ENCODE results near the gene RAB31. TPM values are rescaled to one million over a fixed set of nuclear protein-coding genes. Genes with fewer than 3 reads are reported as not detected.
A peak's percentile ranks its signal among the peaks of the same experiment; 100 is the strongest.

Gene RAB31
- total RNA-seq, 1 experiment from 2014 or later = 6.1 TPM

- POLR2A ChIA-PET (ENCODE audit: low non-redundant PET) = no interaction called here
- H3K27me3 ChIP-seq (replicated peaks; ENCODE audit: insufficient read depth, low read depth, low read length, poor library complexity) = no peaks in the 10 kb centered on the region
Measured at GRCh38 chr18:9846162-9846925, 138.2 kb downstream of the RAB31 start.

DNA sequence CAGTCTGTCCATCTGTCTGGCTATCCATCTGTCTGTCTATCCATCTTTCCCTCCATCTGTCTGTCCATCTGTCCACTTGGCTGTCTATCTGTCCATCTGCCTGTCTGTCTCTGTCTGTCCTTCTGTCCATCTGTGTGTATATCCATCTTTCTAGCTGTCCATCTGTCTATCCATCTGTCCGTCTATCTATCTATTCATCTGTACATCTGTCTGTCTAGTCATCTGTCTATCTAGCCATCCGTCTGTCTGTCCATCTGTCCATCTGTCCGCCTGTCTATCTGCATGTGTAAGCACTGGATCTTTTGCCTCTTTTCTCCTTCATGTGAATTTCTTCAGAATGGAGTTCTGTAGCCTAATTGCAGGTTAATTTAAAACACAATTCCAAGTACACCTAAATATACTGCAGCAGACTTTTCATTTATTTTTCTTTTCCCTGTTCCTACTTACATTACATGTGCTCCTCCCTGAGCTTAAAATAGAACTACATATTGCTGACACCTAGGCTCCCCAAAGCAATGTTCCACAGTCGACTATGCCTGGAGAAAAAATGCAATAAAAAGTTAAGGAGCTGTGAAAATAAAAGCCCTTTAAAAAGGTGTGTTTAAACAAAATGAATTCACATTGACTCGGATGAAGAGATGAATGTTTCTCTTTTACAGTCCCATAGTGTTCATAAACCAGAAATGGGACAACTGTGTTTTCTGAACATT is 140.2 kb downstream of the RAB31 start:
- CTCF ChIA-PET = no interaction called here
- peaks cover 29% of the 10 kb centered on the region for H3K4me1 ChIP-seq (ENCODE audit: insufficient read depth, low read length, poor library complexity, severe bottlenecking)
- no TSS peak for BruUV-seq (replicated peaks)
- no peaks in the 10 kb centered on the region for H3K36me3 ChIP-seq (ENCODE audit: insufficient read depth, low read length, poor library complexity, severe bottlenecking)
- peaks cover 9% of the 10 kb centered on the region for H3K9me3 ChIP-seq (ENCODE audit: low read depth, low read length, poor library complexity, severe bottlenecking)
- H3K27me3 ChIP-seq (replicated peaks; ENCODE audit: insufficient read depth, low read depth, low read length, poor library complexity) = no peaks in the 10 kb centered on the region
- no peak overlapping the region for H3K4me3 ChIP-seq (ENCODE audit: low read depth, low read length, poor library complexity, severe bottlenecking)
- H3K27ac ChIP-seq (ENCODE audit: low read depth, low read length, poor library complexity, severe bottlenecking) = peak overlapping the region; percentile 73
- TF ChIP-seq CTCF (conservative IDR thresholded peaks at IDR 0.05; ENCODE audit: low read depth, low read length) (no peak), EZH2 (IDR thresholded peaks at IDR 0.05; ENCODE audit: borderline replicate concordance, low read depth, low read length, poor library complexity, severe bottlenecking) (no peak)
- intact Hi-C loops (cut with micrococcal nuclease; ENCODE audit: unreplicated experiment) = no loop called here
- POLR2A ChIA-PET (ENCODE audit: low non-redundant PET) = no interaction called here
- DNase-seq (ENCODE audit: low spot score) = no peak

More at GRCh38 chr18:9846162-9846925, 138.2 kb downstream of the RAB31 start:
- Histone ChIP-seq H3K36me3 (ENCODE audit: insufficient read depth, low read length, poor library complexity, severe bottlenecking) (no peaks in the 10 kb centered on the region), H3K27ac (ENCODE audit: low read depth, low read length, poor library complexity, severe bottlenecking) (no peak overlapping the region), H3K4me1 (ENCODE audit: insufficient read depth, low read length, poor library complexity, severe bottlenecking) (peaks cover 26% of the 10 kb centered on the region), H3K4me3 (ENCODE audit: low read depth, low read length, poor library complexity, severe bottlenecking) (no peak overlapping the region), H3K9me3 (ENCODE audit: low read depth, low read length, poor library complexity, severe bottlenecking) (no peaks in the 10 kb centered on the region)
- no TSS peak for BruUV-seq (replicated peaks)
- TF ChIP-seq EZH2 (IDR thresholded peaks at IDR 0.05; ENCODE audit: borderline replicate concordance, low read depth, low read length, poor library complexity, severe bottlenecking) = no peak
- TF ChIP-seq CTCF (conservative IDR thresholded peaks at IDR 0.05; ENCODE audit: low read depth, low read length) = no peak
- no peak for DNase-seq (ENCODE audit: low spot score)
- CTCF ChIA-PET = no interaction called here
- intact Hi-C loops (cut with micrococcal nuclease; ENCODE audit: unreplicated experiment) = no loop called here

- peak overlapping the region; percentile 73 for H3K27ac ChIP-seq (ENCODE audit: low read depth, low read length, poor library complexity, severe bottlenecking)
- CTCF ChIA-PET = no interaction called here
- H3K4me3 ChIP-seq (ENCODE audit: low read depth, low read length, poor library complexity, severe bottlenecking) = peak overlapping the region; percentile 1
- intact Hi-C loops (cut with micrococcal nuclease; ENCODE audit: unreplicated experiment) = no loop called here
- POLR2A ChIA-PET (ENCODE audit: low non-redundant PET) = interaction anchor here (0.7 kb wide), 1 partner anchor 64 kb away, joined by 5 read pairs; the partner anchor contains the start of gene VAPA
- peaks cover 29% of the 10 kb centered on the region for H3K4me1 ChIP-seq (ENCODE audit: insufficient read depth, low read length, poor library complexity, severe bottlenecking)
- H3K27me3 ChIP-seq (replicated peaks; ENCODE audit: insufficient read depth, low read depth, low read length, poor library complexity) = no peaks in the 10 kb centered on the region
- TF ChIP-seq CTCF (conservative IDR thresholded peaks at IDR 0.05; ENCODE audit: low read depth, low read length) (no peak), EZH2 (IDR thresholded peaks at IDR 0.05; ENCODE audit: borderline replicate concordance, low read depth, low read length, poor library complexity, severe bottlenecking) (no peak)
- no peaks in the 10 kb centered on the region for H3K36me3 ChIP-seq (ENCODE audit: insufficient read depth, low read length, poor library complexity, severe bottlenecking)
- BruUV-seq (replicated peaks) = no TSS peak
- peak; percentile 95 for DNase-seq (ENCODE audit: low spot score)
- H3K9me3 ChIP-seq (ENCODE audit: low read depth, low read length, poor library complexity, severe bottlenecking) = peaks cover 9% of the 10 kb centered on the region
Measured at GRCh38 chr18:9849407-9850283, 141.5 kb downstream of the RAB31 start.
